Immature natural killer cell (primary cell): ENCODE results near the gene NOTUM. TPM values are rescaled to one million over a fixed set of nuclear protein-coding genes. Genes with fewer than 3 reads are reported as not detected.

Experiments
- polyA plus RNA-seq, 3 donors: library from polyadenylated mRNA; unstranded; fragments of 300-500 nt; fragmentation: Illumina TruSeq; gene quantifications; one replicate each; pipeline ENCODE4 v1.2.3, GENCODE V29; 2021

Gene NOTUM
- polyA plus RNA-seq, 3 donors from 2014 or later, result not detected

Other genes with a start within 250 kb of the NOTUM start
- 1 to 10 TPM; 5.6 to 7.5 (median 5.9) TPM for gene SLC25A10, start 248.9 kb downstream of the NOTUM start, polyA plus RNA-seq
- gene GCGR, start 157.0 kb downstream of the NOTUM start, polyA plus RNA-seq, result not detected
- 100 to 1,000 TPM; 112 to 178 (median 124) TPM for gene MCRIP1, start 127.9 kb downstream of the NOTUM start, polyA plus RNA-seq
- not detected for gene PPP1R27, start 126.1 kb downstream of the NOTUM start, polyA plus RNA-seq
- gene P4HB, start 100.7 kb downstream of the NOTUM start, polyA plus RNA-seq, result 100 to 1,000 TPM; 365 to 534 (median 475) TPM
- gene ARHGDIA, start 89.8 kb downstream of the NOTUM start, polyA plus RNA-seq, result 100 to 1,000 TPM; 100 to 245 (median 133) TPM
- 10 to 100 TPM; 36.2 to 63.3 (median 40.1) TPM for gene ALYREF, start 69.6 kb downstream of the NOTUM start, polyA plus RNA-seq
- gene ANAPC11, start 69.5 kb downstream of the NOTUM start, polyA plus RNA-seq, result 100 to 1,000 TPM; 339 to 578 (median 348) TPM
- not detected for gene NPB, start 58.9 kb downstream of the NOTUM start, polyA plus RNA-seq
- gene PCYT2, start 49.8 kb downstream of the NOTUM start, polyA plus RNA-seq, result 10 to 100 TPM; 44.7 to 59.6 (median 49.5) TPM
- 10 to 100 TPM; 27.2 to 54.7 (median 36.2) TPM for gene SIRT7, start 43.0 kb downstream of the NOTUM start, polyA plus RNA-seq
- gene MAFG, start 33.5 kb downstream of the NOTUM start, polyA plus RNA-seq, result 1 to 10 TPM; 1.1 to 4.8 (median 1.3) TPM
- 1 to 10 TPM; 1.1 to 3.3 (median 1.9) TPM for gene PYCR1, start 23.9 kb downstream of the NOTUM start, polyA plus RNA-seq
- not detected for gene MYADML2, start 14.0 kb downstream of the NOTUM start, polyA plus RNA-seq
- 10 to 100 TPM; 21.1 to 32.9 (median 31.3) TPM for gene ASPSCR1, start 16.4 kb upstream of the NOTUM start, polyA plus RNA-seq
- gene CENPX, start 61.7 kb upstream of the NOTUM start, polyA plus RNA-seq, result 100 to 1,000 TPM in 2 of 3 donors, 10 to 100 TPM in 1; 70.0 to 104 (median 100) TPM
- gene LRRC45, start 62.1 kb upstream of the NOTUM start, polyA plus RNA-seq, result 1 to 10 TPM; 4.7 to 9.9 (median 5.2) TPM
- not detected for gene RAC3, start 70.5 kb upstream of the NOTUM start, polyA plus RNA-seq
- gene DCXR, start 76.5 kb upstream of the NOTUM start, polyA plus RNA-seq, result 100 to 1,000 TPM; 144 to 242 (median 165) TPM
- gene RFNG, start 90.6 kb upstream of the NOTUM start, polyA plus RNA-seq, result 1 to 10 TPM; 2.2 to 3.7 (median 3.2) TPM
- 100 to 1,000 TPM; 174 to 212 (median 183) TPM for gene GPS1, start 90.7 kb upstream of the NOTUM start, polyA plus RNA-seq
- 10 to 100 TPM; 61.7 to 85.3 (median 82.5) TPM for gene DUS1L, start 104.6 kb upstream of the NOTUM start, polyA plus RNA-seq
- 1 to 10 TPM in 1 of 3 donors, under 1 TPM in 2; 0.10 to 2.7 (median 0.23) TPM for gene FASN, start 137.0 kb upstream of the NOTUM start, polyA plus RNA-seq